K562 (cell line): ENCODE measurements around the gene MAML3. TPM values are rescaled to one million over a fixed set of nuclear protein-coding genes. Genes with fewer than 3 reads are reported as not detected.

ENCODE experiments used
- HINFP ChIP-seq: fragments of 450-650 bp; conservative IDR thresholded peaks from 2 replicates; pipeline ENCODE4 v1.6.1; 2016; ENCODE audit warnings: missing genetic modification characterization, low read depth, mild to moderate bottlenecking, control low read depth, missing compliant biosample characterization
- PTBP1 ChIP-seq: fragments of 200-400 bp; formaldehyde crosslinking; IDR thresholded peaks from 2 replicates; pipeline ENCODE4 v1.6.1; 2017; ENCODE audit warnings: low read depth, low read length
- REST ChIP-seq, 2 experiments: fragments of 450-650 bp; formaldehyde crosslinking in 1 of 2; IDR thresholded peaks; 2 replicates each; pipeline versions ENCODE4 v1.4.0 to v1.6.1; 2014 to 2020; ENCODE audit warnings: mild to moderate bottlenecking in 2 of 2, borderline replicate concordance in 1 of 2, low read depth in 1 of 2
- SMC3 ChIP-seq: conservative IDR thresholded peaks from 2 replicates; pipeline ENCODE4 v1.6.1; 2011; ENCODE audit warnings: low read depth, low read length, improper control_type of control experiment; ENCODE audit not compliant: insufficient read depth
- ZNF766 ChIP-seq: fragments of 200-800 bp; sonication (Bioruptor generic); conservative IDR thresholded peaks from 2 replicates; pipeline ENCODE4 v1.6.1; 2016; ENCODE audit warnings: missing genetic modification characterization, missing compliant biosample characterization
- polyA plus RNA-seq, 8 experiments: library from polyadenylated mRNA; depleted of rRNA in 4 of 8; stranded (reverse) in 5 of 8; unstranded in 3 of 8; fragments of >200 nt; fragmentation: Nextera tagmentation in 2 of 8; fragmentation: Illumina TruSeq in 1 of 8; extraction: Ambion mirVana in 2 of 8; extraction: Trizol in 1 of 8; gene quantifications; 2 replicates each; pipeline versions ENCODE4 v1.2.1 to v1.2.3, GENCODE V29; 2011 to 2014; ENCODE audit warnings: inconsistent platforms in 1 of 8, missing spikeins in 1 of 8
- total RNA-seq, 7 experiments: library from RNA; depleted of rRNA in 6 of 7; stranded (reverse); fragments of >200 nt in 6 of 7; fragmentation: Illumina TruSeq in 2 of 7; extraction: Trizol in 2 of 7; gene quantifications; 2 replicates each; pipeline versions ENCODE4 v1.2.1 to v1.2.3, GENCODE V29; 2011 to 2021; ENCODE audit warnings: low replicate concordance in 1 of 7

The MAML3 gene
- total and polyA plus RNA-seq, 9 of the 15 experiments (the other 6 are each of a cell fraction or from before 2014, with no cell fraction given) = 0.01 to 0.55 (median 0.25) TPM

DNA sequence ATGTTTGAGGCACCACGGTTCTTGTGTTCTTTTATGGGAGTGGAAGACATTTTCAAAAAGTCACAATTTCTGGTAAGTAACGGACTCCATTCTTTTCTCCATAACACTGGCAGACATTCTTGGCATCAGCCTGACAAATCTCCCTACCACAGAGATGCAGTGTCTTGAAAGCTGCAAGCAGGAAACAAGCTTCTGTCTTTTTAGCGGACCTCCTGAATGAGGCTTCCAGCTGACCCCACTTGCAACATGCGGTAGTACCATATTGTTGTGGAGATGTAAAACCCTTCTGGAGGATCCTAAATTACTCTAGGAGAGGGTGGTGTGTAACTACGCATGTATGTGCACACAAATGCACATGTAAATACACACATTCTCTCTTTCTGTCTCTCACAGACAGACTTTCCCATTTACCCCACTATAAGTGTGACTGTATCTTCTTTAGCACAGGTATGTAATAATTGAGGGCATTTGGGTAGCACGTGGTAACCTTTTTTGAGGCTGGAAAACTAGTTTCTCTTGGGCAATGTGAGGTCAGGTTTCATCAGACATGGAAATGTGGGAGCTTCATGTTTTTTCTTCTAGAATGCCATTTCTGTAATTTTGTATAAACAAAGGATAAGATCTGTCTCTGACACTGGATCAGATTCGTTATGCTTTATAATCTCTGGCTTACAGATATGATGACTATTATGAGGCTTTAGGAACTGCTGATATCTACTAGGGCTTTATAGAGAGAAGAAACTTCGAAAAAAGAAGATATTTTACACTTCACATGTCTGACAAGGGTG lies 358.3 kb downstream of the MAML3 start (continued):
- TF ChIP-seq REST (IDR thresholded peaks at IDR 0.05; ENCODE audit: borderline replicate concordance) = no peak
- no peak for TF ChIP-seq REST (CRISPR knock-in tag; IDR thresholded peaks at IDR 0.05; ENCODE audit: low read depth)
- no peak for TF ChIP-seq PTBP1
- TF ChIP-seq HINFP (tag) = no peak
- no peak for TF ChIP-seq ZNF766
- no peak for TF ChIP-seq SMC3
